Uterus (tissue), 4 donors: ENCODE results near the gene OSBPL8. TPM values are rescaled to one million over a fixed set of nuclear protein-coding genes. Genes with fewer than 3 reads are reported as not detected.
"Not testable (repeated sequence)": the region's sequence is repeated elsewhere in the genome, so short reads cannot be mapped to it uniquely, and the experiment has no call there.

Experiments used
- DNase-seq, 2 donors: peaks; one replicate each; pipeline ENCODE4 v3.0.0-alpha.2; 2019 to 2020
- H3K27ac ChIP-seq, 2 donors: fragments of 200-600 bp; sonication (generic); 1 replicate in 1 of 2; 2 replicates in 1 of 2; pipeline ENCODE4 v1.5.1; 2016 to 2018
- H3K27me3 ChIP-seq, 2 donors: fragments of 200-600 bp; sonication (generic); one replicate each; pipeline ENCODE4 v1.5.1; 2018 to 2019; ENCODE audit warnings: control low read depth in 1 of 2
- H3K36me3 ChIP-seq, 2 donors: fragments of 200-600 bp; sonication (generic); one replicate each; pipeline ENCODE4 v1.5.1; 2019; ENCODE audit warnings: control low read depth in 1 of 2
- H3K4me1 ChIP-seq, 2 donors: fragments of 200-600 bp; sonication (generic); one replicate each; pipeline ENCODE4 v1.5.1; 2018 to 2019; ENCODE audit warnings: control low read depth in 1 of 2
- H3K4me3 ChIP-seq, 2 donors: fragments of 200-600 bp; sonication (generic); 1 replicate in 1 of 2; 2 replicates in 1 of 2; pipeline ENCODE4 v1.5.1; 2018 to 2019; ENCODE audit warnings: mild to moderate bottlenecking in 1 of 2
- H3K9me3 ChIP-seq, 2 donors: fragments of 200-600 bp; sonication (generic); one replicate each; pipeline ENCODE4 v1.5.1; 2019; ENCODE audit warnings: control low read depth in 1 of 2
- POLR2A ChIP-seq, 2 donors: fragments of 450-650 bp; IDR thresholded peaks; one replicate each; pipeline ENCODE4 v1.6.1; 2016; ENCODE audit warnings: antibody characterized with exemption in 2 of 2, mild to moderate bottlenecking in 1 of 2, moderate library complexity in 1 of 2
- intact Hi-C: fragments of 100-400 bp; cut with DNase I; formaldehyde crosslinking; loops from one replicate; pipeline ENCODE4 v1.15.1; 2023; ENCODE audit warnings: low total_unique reads
- total RNA-seq, 4 donors: library from RNA; depleted of rRNA in 3 of 4; stranded (reverse); fragments of >200 nt in 3 of 4; gene quantifications; one replicate each; pipeline versions ENCODE4 v1.1.0 to v1.2.4, GENCODE V29; 2014 to 2023
- TF ChIP-seq, protein P1 (sequence below), 4 experiments: fragments of 200-600 bp in 2 of 4; fragments of 450-650 bp in 2 of 4; sonication (generic) in 2 of 4; IDR thresholded peaks; one replicate each; pipeline ENCODE4 v1.5.1; 2016 to 2019; ENCODE audit warnings: antibody characterized with exemption in 4 of 4, mild to moderate bottlenecking in 2 of 4, moderate library complexity in 1 of 4
- donor health status: DM: yes; HTN: yes; CAD: no.

The OSBPL8 gene
- total RNA-seq, 4 donors from 2014 or later: 22.0 to 131 (median 69.3) TPM

DNA sequence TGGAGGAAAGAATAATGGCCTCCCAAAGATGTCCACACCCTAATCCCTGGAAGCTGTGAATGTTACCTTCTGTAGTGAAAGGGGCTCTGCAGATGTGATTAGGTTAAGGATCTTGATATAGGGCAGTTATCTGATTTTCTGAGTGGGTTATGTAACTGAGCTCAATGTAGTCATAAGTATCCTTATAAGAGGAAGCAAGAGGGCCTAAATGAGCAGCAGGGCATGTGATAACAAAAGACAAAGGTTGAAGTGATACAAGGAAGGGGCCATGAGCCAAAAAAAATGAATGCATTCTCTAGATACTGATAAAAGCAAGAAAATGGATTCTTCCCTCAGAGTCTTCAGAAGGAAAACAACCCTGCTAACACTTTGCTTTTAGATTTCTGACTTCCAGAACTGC is 78.8 kb downstream of the OSBPL8 start:
- no peaks in the 10 kb centered on the region for H3K4me1 ChIP-seq
- H3K36me3 ChIP-seq: no peaks in the 10 kb centered on the region
- TF ChIP-seq, protein P1, sequence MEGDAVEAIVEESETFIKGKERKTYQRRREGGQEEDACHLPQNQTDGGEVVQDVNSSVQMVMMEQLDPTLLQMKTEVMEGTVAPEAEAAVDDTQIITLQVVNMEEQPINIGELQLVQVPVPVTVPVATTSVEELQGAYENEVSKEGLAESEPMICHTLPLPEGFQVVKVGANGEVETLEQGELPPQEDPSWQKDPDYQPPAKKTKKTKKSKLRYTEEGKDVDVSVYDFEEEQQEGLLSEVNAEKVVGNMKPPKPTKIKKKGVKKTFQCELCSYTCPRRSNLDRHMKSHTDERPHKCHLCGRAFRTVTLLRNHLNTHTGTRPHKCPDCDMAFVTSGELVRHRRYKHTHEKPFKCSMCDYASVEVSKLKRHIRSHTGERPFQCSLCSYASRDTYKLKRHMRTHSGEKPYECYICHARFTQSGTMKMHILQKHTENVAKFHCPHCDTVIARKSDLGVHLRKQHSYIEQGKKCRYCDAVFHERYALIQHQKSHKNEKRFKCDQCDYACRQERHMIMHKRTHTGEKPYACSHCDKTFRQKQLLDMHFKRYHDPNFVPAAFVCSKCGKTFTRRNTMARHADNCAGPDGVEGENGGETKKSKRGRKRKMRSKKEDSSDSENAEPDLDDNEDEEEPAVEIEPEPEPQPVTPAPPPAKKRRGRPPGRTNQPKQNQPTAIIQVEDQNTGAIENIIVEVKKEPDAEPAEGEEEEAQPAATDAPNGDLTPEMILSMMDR (IDR thresholded peaks at IDR 0.05): no peak
- no peak for TF ChIP-seq POLR2A (IDR thresholded peaks at IDR 0.05)
- no peak overlapping the region for H3K4me3 ChIP-seq
- H3K27ac ChIP-seq: no peak overlapping the region
- H3K27me3 ChIP-seq: no peaks in the 10 kb centered on the region
- H3K9me3 ChIP-seq: no peaks in the 10 kb centered on the region
- no peak for DNase-seq
- intact Hi-C loops: no loop called here

DNA sequence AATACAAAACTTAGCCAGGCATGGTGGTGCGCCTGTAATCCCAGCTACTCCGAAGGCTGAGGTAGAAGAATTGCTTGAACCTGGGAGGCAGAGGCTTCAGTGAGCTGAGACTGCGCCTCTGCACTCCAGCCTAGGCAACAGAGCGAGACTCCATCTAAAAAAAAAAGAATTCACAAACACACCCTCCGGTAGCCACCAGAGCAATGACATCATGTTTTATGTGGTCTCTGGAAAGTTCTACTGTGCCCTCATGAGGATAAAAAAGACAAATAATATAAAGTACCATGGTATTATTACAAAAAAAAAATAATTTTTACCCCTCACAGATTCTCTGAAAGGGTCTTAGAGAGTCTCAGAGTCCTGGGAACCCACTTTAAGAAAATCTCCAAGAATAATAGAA is 81.5 kb downstream of the OSBPL8 start:
- Histone ChIP-seq H3K27ac (no peak overlapping the region), H3K27me3 (no peaks in the 10 kb centered on the region), H3K4me3 (no peak overlapping the region), H3K4me1 (no peaks in the 10 kb centered on the region), H3K36me3 (no peaks in the 10 kb centered on the region), H3K9me3 (no peaks in the 10 kb centered on the region)
- TF ChIP-seq, protein P1 (IDR thresholded peaks at IDR 0.05): no peak
- no peak for TF ChIP-seq POLR2A (IDR thresholded peaks at IDR 0.05)
- DNase-seq: no peak
- intact Hi-C loops: no loop called here

DNA sequence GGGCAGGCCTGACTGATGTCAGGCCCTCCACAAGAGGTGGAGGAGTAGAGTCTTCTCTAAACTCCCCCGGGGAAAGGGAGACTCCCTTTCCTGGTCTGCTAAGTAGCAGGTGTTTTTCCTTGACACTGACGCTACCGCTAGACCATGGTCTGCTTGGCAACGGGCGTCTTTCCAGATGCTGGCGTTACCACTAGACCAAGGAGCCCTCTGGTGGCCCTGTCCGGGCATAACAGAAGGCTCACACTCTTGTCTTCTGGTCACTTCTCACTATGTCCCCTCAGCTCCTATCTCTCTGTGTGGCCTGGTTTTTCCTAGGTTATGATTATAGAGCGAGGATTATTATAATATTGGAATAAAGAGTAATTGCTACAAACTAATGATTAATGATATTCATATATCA is 86.7 kb downstream of the OSBPL8 start:
- H3K27ac ChIP-seq, H3K9me3 ChIP-seq, intact Hi-C loops, DNase-seq, H3K27me3 ChIP-seq, H3K4me3 ChIP-seq, H3K4me1 ChIP-seq, H3K36me3 ChIP-seq: not testable (repeated sequence)

DNA sequence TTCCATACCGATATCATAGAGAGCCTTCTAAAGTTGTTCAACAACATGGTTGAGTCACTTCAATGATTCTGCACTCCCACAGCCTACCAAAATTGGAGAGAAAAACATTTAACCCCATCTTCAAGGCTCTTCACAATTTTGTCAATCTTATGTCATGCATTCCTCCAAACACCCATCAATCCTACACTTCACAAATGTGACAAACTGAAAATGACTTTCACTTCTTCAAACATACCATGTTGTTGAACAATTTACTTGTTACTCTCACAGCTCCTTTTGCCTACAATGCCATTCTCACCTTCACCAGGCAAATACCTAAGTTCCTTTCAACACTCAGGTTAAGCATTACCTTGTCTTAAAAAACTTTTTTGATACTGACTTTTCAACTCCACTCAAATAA is 88.0 kb downstream of the OSBPL8 start:
- no peak for TF ChIP-seq POLR2A (IDR thresholded peaks at IDR 0.05)
- TF ChIP-seq, protein P1 (IDR thresholded peaks at IDR 0.05): no peak
- intact Hi-C loops: no loop called here

DNA sequence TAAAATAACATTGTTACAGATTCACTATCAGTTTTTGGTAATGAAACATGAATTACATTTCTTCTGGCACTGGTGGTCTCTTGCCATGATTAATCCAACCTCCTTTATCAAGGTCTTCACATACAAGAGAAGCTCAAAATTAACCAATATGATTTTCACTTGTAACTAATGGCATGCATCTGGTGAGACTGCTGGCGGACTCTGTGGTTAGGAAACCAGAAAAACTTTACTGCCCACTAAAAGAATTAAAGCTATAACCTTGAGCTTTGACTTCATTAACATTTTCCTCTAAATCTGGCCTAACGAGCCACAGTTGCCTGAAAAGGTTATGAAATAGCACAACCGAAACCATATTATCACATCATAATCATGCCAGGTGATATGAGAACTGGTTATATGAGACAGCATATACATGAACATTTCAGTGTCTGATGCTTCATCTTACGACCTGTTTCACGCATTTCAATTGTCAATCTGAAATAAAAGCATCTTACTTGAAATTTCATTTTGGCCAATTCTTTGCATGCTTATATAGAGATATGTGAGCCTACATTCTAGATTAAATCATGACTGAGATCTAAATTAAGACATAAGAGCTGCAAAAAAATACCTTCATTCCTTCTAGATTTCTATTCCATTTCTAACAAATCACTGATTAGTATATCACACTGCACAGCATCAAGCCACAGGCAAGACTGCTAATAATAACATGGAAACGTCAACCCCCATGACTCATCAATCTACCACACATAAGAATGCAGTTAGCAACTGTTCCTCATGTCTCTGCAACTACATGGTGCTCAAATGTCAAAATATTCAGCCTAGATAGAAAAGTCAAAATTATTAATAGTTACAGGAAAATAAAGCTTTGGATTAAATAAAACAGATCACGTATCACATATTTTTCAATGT is 89.3 kb downstream of the OSBPL8 start:
- no peak overlapping the region for H3K4me3 ChIP-seq
- H3K36me3 ChIP-seq: no peaks in the 10 kb centered on the region
- H3K4me1 ChIP-seq: no peaks in the 10 kb centered on the region
- intact Hi-C loops: no loop called here
- TF ChIP-seq POLR2A (IDR thresholded peaks at IDR 0.05): no peak
- TF ChIP-seq, protein P1 (IDR thresholded peaks at IDR 0.05): no peak
- no peak for DNase-seq
- H3K9me3 ChIP-seq: no peaks in the 10 kb centered on the region
- no peaks in the 10 kb centered on the region for H3K27me3 ChIP-seq
- H3K27ac ChIP-seq: no peak overlapping the region

More for the DNA sequence above, 88.0 kb downstream of the OSBPL8 start:
- Histone ChIP-seq H3K27ac (no peak overlapping the region), H3K9me3 (no peaks in the 10 kb centered on the region), H3K4me1 (no peaks in the 10 kb centered on the region), H3K27me3 (no peaks in the 10 kb centered on the region), H3K36me3 (no peaks in the 10 kb centered on the region), H3K4me3 (no peak overlapping the region)
- DNase-seq: no peak
